SK-N-SH treated with all-trans-retinoic acid at 6 μM for 48 hours (cell line): ENCODE data around the gene LRRC39.

Experiments
- ARNTL ChIP-seq: fragments of 450-650 bp; formaldehyde crosslinking; IDR thresholded peaks from 2 replicates; pipeline ENCODE4 v1.5.0; 2020; ENCODE audit warnings: low read depth, mild to moderate bottlenecking, moderate library complexity, borderline replicate concordance
- ZNF70 ChIP-seq: fragments of 450-650 bp; formaldehyde crosslinking; IDR thresholded peaks from 2 replicates; pipeline ENCODE4 v1.5.0; 2020; ENCODE audit warnings: mild to moderate bottlenecking, moderate library complexity

DNA sequence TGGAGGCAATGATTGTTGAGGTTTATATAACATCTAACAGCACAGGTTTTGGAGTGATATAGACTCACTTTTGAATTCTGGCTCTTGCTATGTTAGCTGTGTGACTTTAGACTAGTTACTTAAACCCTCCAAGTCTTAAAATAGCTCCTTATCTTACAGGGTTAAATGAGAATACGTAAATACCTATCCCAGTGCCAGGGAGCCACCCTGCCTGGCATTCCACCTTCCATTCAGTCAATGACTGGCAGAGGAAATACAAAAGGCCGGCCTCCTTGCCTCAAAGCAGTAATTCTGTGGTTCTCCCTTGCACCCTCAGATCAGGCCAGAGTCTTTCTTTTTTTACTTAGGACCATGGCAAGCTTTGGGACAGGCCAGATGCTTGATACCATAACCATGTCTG lies 39.8 kb upstream of the LRRC39 start:
- TF ChIP-seq ARNTL (CRISPR knock-in tag), result no peak
- TF ChIP-seq ZNF70 (CRISPR knock-in tag), result no peak
